GM12878 (cell line): ENCODE data around the gene RALGPS1. TPM values are rescaled to one million over a fixed set of nuclear protein-coding genes. Genes with fewer than 3 reads are reported as not detected.
A peak's percentile ranks its signal among the peaks of the same experiment; 100 is the strongest.

Experiments
- ATAC-seq: fragments of 200-7000 bp; cut with Tn5 transposase; 3 replicates; pipeline ENCODE4 v1.9.1; 2020; ENCODE audit warnings: mild to moderate bottlenecking, moderate library complexity
- BruUV-seq: library from RNA; stranded (reverse); fragments of 400-500 nt; replicated peaks from 2 replicates; lab custom pipeline; 2021; lab: Mats Ljungman, UMichigan
- CTCF ChIA-PET: fragments of 300-600 bp; sonication (Branson Sonifier 250); formaldehyde crosslinking; extraction: SDS; loops from one replicate; lab custom pipeline; 2021; ENCODE audit warnings: inconsistent platforms; lab: Yijun Ruan, JAX
- POLR2A ChIA-PET: fragments of 350-600 bp; formaldehyde crosslinking; extraction: SDS; loops from one replicate; lab custom pipeline; 2021; ENCODE audit warnings: inconsistent platforms; lab: Charles Lee
- RAD21 ChIA-PET: fragments of 300-600 bp; sonication (Branson Sonifier 250); formaldehyde crosslinking; loops from one replicate; lab custom pipeline; 2023; ENCODE audit warnings: antibody characterized with exemption; ENCODE audit not compliant: unreplicated experiment; lab: Charles Lee
- SMC1A ChIA-PET: fragments of 300-600 bp; sonication (Branson Sonifier 250); formaldehyde crosslinking; loops from one replicate; lab custom pipeline; 2023; ENCODE audit not compliant: unreplicated experiment, uncharacterized antibody; lab: Charles Lee
- DNase-seq: peaks from one replicate; pipeline ENCODE4 v3.0.0-alpha.2; 2011; ENCODE audit warnings: low read depth, low spot score
- FAIRE-seq: peaks from 3 replicates; lab custom pipeline; 2011; peaks lifted over from hg19 to GRCh38; lab: Jason Lieb, UNC
- H2AFZ ChIP-seq: 2 replicates; pipeline ENCODE4 v1.6.0; 2011; ENCODE audit warnings: low read depth, low read length, control low read depth; ENCODE audit not compliant: control insufficient read depth
- H3K27ac ChIP-seq: 2 replicates; pipeline ENCODE4 v1.5.1; 2011; ENCODE audit warnings: control low read depth; ENCODE audit not compliant: control insufficient read depth, insufficient read depth
- H3K27me3 ChIP-seq, 2 experiments: replicated peaks in 1 of 2; 2 replicates each; pipeline versions ENCODE4 v1.6.0 to v1.6.1; 2011; ENCODE audit warnings: low read length in 1 of 2; ENCODE audit not compliant: control insufficient read depth in 2 of 2, insufficient read depth in 2 of 2
- H3K36me3 ChIP-seq, 2 experiments: 2 replicates each; pipeline ENCODE4 v1.5.1; 2011; ENCODE audit warnings: low read length in 1 of 2; ENCODE audit not compliant: control insufficient read depth in 2 of 2, insufficient read depth in 2 of 2
- H3K4me1 ChIP-seq: 2 replicates; pipeline ENCODE4 v1.6.1; 2011; ENCODE audit warnings: mild to moderate bottlenecking, low read length, moderate library complexity, mixed read lengths; ENCODE audit not compliant: control insufficient read depth, insufficient read depth
- H3K4me2 ChIP-seq: 2 replicates; pipeline ENCODE4 v1.6.0; 2011; ENCODE audit warnings: control low read depth; ENCODE audit not compliant: control insufficient read depth, insufficient read depth
- H3K4me3 ChIP-seq: fragments of 200-600 bp; sonication (generic); 2 replicates; pipeline ENCODE4 v1.5.1; 2016
- H3K79me2 ChIP-seq: 2 replicates; pipeline ENCODE4 v1.6.0; 2011; ENCODE audit warnings: low read length; ENCODE audit not compliant: control insufficient read depth, insufficient read depth
- H3K9ac ChIP-seq: 2 replicates; pipeline ENCODE4 v1.8.0; 2011; ENCODE audit warnings: low read length, control low read depth, mixed read lengths; ENCODE audit not compliant: control insufficient read depth, insufficient read depth
- H3K9me3 ChIP-seq: replicated peaks from 3 replicates; pipeline ENCODE4 v1.5.1; 2011; ENCODE audit warnings: mild to moderate bottlenecking, low read length; ENCODE audit not compliant: control insufficient read depth, insufficient read depth
- H4K20me1 ChIP-seq: 2 replicates; pipeline ENCODE4 v1.6.0; 2011; ENCODE audit not compliant: control insufficient read depth, insufficient read depth
- ETV6 ChIP-seq, 2 experiments: fragments of 450-650 bp in 1 of 2; IDR thresholded peaks in 1 of 2; conservative IDR thresholded peaks in 1 of 2; 2 replicates each; pipeline ENCODE4 v1.6.1; 2014; ENCODE audit warnings: antibody characterized with exemption in 1 of 2, borderline replicate concordance in 1 of 2, low read depth in 1 of 2, mild to moderate bottlenecking in 1 of 2, moderate library complexity in 1 of 2
- HDGF ChIP-seq: fragments of 450-650 bp; IDR thresholded peaks from 2 replicates; pipeline ENCODE4 v1.6.1; 2016; ENCODE audit warnings: antibody characterized with exemption
- HSF1 ChIP-seq: fragments of 150-350 bp; IDR thresholded peaks from 2 replicates; pipeline ENCODE4 v1.6.1; 2014; ENCODE audit warnings: mild to moderate bottlenecking, low read depth, low read length
- IKZF1 ChIP-seq: fragments of 450-650 bp; conservative IDR thresholded peaks from 2 replicates; pipeline ENCODE4 v1.6.1; 2017; ENCODE audit warnings: antibody characterized with exemption, mild to moderate bottlenecking
- JUND ChIP-seq: IDR thresholded peaks from 2 replicates; pipeline ENCODE4 v1.6.1; 2012; ENCODE audit warnings: low read depth, mild to moderate bottlenecking, low read length, improper control_type of control experiment, moderate library complexity
- SMARCA5 ChIP-seq: fragments of 450-650 bp; IDR thresholded peaks from 2 replicates; pipeline ENCODE4 v1.6.1; 2017; ENCODE audit warnings: mild to moderate bottlenecking
- ZNF274 ChIP-seq: IDR thresholded peaks from one replicate; pipeline ENCODE4 v1.8.0; 2011; ENCODE audit not compliant: insufficient read length, insufficient read depth
- WGBS: methylation state at CpG from one replicate; pipeline ENCODE4 v1.1.6; 2016; ENCODE audit warnings: low lambda C conversion rate; ENCODE audit not compliant: insufficient replicate concordance, insufficient coverage; ENCODE audit errors: missing lambda C conversion rate; 5-methylcytosine and 5-hydroxymethylcytosine counted together
- in situ Hi-C: fragments of 300-500 bp; cut with MboI; formaldehyde crosslinking; loops from 9 replicates; pipeline ENCODE4 v1.14.3; 2018; ENCODE audit warnings: mixed read lengths
- intact Hi-C: fragments of 100-400 bp; cut with micrococcal nuclease; formaldehyde crosslinking; loops from one replicate; pipeline ENCODE4 v1.14.2; 2022; ENCODE audit not compliant: unreplicated experiment
- polyA plus RNA-seq, 11 experiments: library from polyadenylated mRNA; depleted of rRNA in 4 of 11; unstranded in 6 of 11; stranded (reverse) in 5 of 11; fragments of >200 nt; fragmentation: Nextera tagmentation in 4 of 11; fragmentation: Illumina TruSeq in 1 of 11; extraction: Ambion mirVana in 4 of 11; extraction: Trizol in 1 of 11; gene quantifications; 1 replicate in 1 of 11; 2 replicates in 10 of 11; pipeline versions ENCODE4 v1.2.1 to v1.2.3, GENCODE V29; 2011 to 2016; ENCODE audit warnings: inconsistent platforms in 2 of 11, missing spikeins in 2 of 11, low read depth in 1 of 11
- total RNA-seq, 4 experiments: library from RNA; depleted of rRNA in 3 of 4; stranded (reverse); fragments of >200 nt in 3 of 4; fragmentation: Illumina TruSeq in 1 of 4; extraction: Trizol in 1 of 4; gene quantifications; 2 replicates each; pipeline versions ENCODE4 v1.2.1 to v1.2.3, GENCODE V29; 2013 to 2021
- TF ChIP-seq, protein P1 (sequence below), 3 experiments: IDR thresholded peaks in 2 of 3; conservative IDR thresholded peaks in 1 of 3; 2 replicates each; pipeline ENCODE4 v1.5.1; 2011; ENCODE audit warnings: low read depth in 3 of 3, low read length in 3 of 3, mild to moderate bottlenecking in 3 of 3, control low read depth in 2 of 3, moderate library complexity in 2 of 3, inconsistent platforms in 1 of 3, mixed read lengths in 1 of 3; ENCODE audit not compliant: control insufficient read depth in 2 of 3, insufficient read depth in 1 of 3; ENCODE audit errors: extremely low read depth in 1 of 3
- TF ChIP-seq, protein P2 (sequence below): fragments of 450-650 bp; IDR thresholded peaks from 2 replicates; pipeline ENCODE4 v1.6.1; 2017; ENCODE audit warnings: borderline replicate concordance

The RALGPS1 gene
- total and polyA plus RNA-seq, 10 of the 15 experiments (the other 5 are each of a cell fraction or from before 2014, with no cell fraction given): 0.13 to 5.6 (median 2.7) TPM

DNA sequence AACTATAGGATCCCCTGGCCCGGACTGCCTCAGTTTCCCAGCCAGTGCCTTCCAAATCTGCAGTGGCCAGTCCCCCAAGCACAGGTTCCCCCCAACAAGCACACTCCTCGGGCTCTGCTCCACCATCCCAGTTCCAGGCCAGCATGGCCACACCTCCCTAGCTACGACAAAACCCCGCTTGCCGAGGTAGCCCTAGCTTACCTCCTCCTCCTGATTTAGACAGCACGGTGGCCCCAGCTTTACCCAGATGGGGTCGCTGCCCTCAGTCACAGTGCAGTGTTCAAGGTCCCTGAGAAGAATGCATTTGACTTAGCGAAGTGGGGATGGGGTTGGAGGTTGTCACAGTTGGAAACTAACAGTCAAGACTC lies 309.2 kb downstream of the RALGPS1 start:
- no peak for FAIRE-seq
- ChIA-PET RAD21 (interaction anchor here (1.4 to 2.3 kb wide), 3 partner anchors 8 to 194 kb away, joined by 3 to 17 read pairs (median 11); partner anchors contain the start of gene SLC2A8), CTCF (interaction anchor here (1.1 to 2.6 kb wide), 4 partner anchors 9 to 232 kb away, joined by 3 to 17 read pairs (median 7); partner anchors contain the start of gene SLC2A8)

GRCh38 chr9:127224178-127224882 lies 309.7 kb downstream of the RALGPS1 start:
- peaks cover 27% of the 10 kb centered on the region for H3K4me1 ChIP-seq
- RAD21 ChIA-PET: interaction anchor here (0.6 to 2.3 kb wide), 7 partner anchors 9 to 213 kb away, joined by 3 to 17 read pairs (median 3); partner anchors contain the start of gene SLC2A8
- POLR2A ChIA-PET: interaction anchor here (0.6 kb wide), 5 partner anchors 14 to 75 kb away, joined by 4 to 7 read pairs (median 5); no protein-coding TSS in a partner anchor
- peak overlapping the region; percentile 43; the same call in 1 of the 2 replicates for H3K27ac ChIP-seq
- DNase-seq (peak; percentile 56), ATAC-seq (peak; percentile 85), FAIRE-seq (peak; percentile 57)
- H3K9me3 ChIP-seq: no peaks in the 10 kb centered on the region
- peak overlapping the region; percentile 92 for H3K4me2 ChIP-seq
- no peaks in the 10 kb centered on the region for H4K20me1 ChIP-seq
- CTCF ChIA-PET: interaction anchor here (1.1 to 2.6 kb wide), 5 partner anchors 9 to 231 kb away, joined by 3 to 17 read pairs (median 5); partner anchors contain the start of gene SLC2A8
- peaks cover 0 to 2% of the 10 kb centered on the region in 2 experiments; a peak in 2 of 4 replicates for H3K27me3 ChIP-seq
- SMC1A ChIA-PET: interaction anchor here (0.5 to 1.8 kb wide), 6 partner anchors 9 to 175 kb away, joined by 3 to 9 read pairs (median 4); no protein-coding TSS in a partner anchor
- H3K36me3 ChIP-seq: no peaks in the 10 kb centered on the region
- H3K9ac ChIP-seq: peak overlapping the region; percentile 48; the same call in 1 of the 2 replicates
- BruUV-seq: no TSS peak
- under 1% methylated on average over 47 of the region's 56 CpGs for WGBS
- H3K79me2 ChIP-seq: no peaks in the 10 kb centered on the region
- intact Hi-C loops: loop anchor here (2.0 kb wide), 1 partner anchor 172 kb away; the partner anchor contains the start of gene SLC2A8
- H2AFZ ChIP-seq: peak overlapping the region; percentile 93
- peak overlapping the region; percentile 67; the same call in 1 of the 2 replicates for H3K4me3 ChIP-seq
- in situ Hi-C loops: no loop called here
- TF ChIP-seq, protein P1, sequence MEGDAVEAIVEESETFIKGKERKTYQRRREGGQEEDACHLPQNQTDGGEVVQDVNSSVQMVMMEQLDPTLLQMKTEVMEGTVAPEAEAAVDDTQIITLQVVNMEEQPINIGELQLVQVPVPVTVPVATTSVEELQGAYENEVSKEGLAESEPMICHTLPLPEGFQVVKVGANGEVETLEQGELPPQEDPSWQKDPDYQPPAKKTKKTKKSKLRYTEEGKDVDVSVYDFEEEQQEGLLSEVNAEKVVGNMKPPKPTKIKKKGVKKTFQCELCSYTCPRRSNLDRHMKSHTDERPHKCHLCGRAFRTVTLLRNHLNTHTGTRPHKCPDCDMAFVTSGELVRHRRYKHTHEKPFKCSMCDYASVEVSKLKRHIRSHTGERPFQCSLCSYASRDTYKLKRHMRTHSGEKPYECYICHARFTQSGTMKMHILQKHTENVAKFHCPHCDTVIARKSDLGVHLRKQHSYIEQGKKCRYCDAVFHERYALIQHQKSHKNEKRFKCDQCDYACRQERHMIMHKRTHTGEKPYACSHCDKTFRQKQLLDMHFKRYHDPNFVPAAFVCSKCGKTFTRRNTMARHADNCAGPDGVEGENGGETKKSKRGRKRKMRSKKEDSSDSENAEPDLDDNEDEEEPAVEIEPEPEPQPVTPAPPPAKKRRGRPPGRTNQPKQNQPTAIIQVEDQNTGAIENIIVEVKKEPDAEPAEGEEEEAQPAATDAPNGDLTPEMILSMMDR (IDR thresholded peaks at IDR 0.05 in 2 of 3, conservative IDR thresholded peaks at IDR 0.05 in 1 of 3; ENCODE audit: control insufficient read depth in 2 of 3, extremely low read depth in 1 of 3, insufficient read depth in 1 of 3, low read depth in 3 of 3, low read length in 3 of 3): 0 out of 6 replicates have a peak, but pooled peaks of 1 of the 3 experiments have one; percentile 3
- TF ChIP-seq ETV6 (conservative IDR thresholded peaks at IDR 0.05 in 1 of 2, IDR thresholded peaks at IDR 0.05 in 1 of 2; ENCODE audit: borderline replicate concordance in 1 of 2, low read depth in 1 of 2): no peak
- peak; percentile 76 for TF ChIP-seq HDGF
- TF ChIP-seq, protein P2, sequence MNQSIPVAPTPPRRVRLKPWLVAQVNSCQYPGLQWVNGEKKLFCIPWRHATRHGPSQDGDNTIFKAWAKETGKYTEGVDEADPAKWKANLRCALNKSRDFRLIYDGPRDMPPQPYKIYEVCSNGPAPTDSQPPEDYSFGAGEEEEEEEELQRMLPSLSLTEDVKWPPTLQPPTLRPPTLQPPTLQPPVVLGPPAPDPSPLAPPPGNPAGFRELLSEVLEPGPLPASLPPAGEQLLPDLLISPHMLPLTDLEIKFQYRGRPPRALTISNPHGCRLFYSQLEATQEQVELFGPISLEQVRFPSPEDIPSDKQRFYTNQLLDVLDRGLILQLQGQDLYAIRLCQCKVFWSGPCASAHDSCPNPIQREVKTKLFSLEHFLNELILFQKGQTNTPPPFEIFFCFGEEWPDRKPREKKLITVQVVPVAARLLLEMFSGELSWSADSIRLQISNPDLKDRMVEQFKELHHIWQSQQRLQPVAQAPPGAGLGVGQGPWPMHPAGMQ: no peak
- no peak for TF ChIP-seq HSF1
- TF ChIP-seq ZNF274: no peak
- no peak for TF ChIP-seq IKZF1

More for the DNA sequence above, 309.2 kb downstream of the RALGPS1 start:
- DNase-seq (no peak), ATAC-seq (no peak)
- no TSS peak for BruUV-seq
- TF ChIP-seq JUND: no peak
- 0 out of 2 replicates have a peak, but pooled peaks have one; percentile 27 for TF ChIP-seq SMARCA5
- no peaks in the 10 kb centered on the region for H3K9me3 ChIP-seq
- in situ Hi-C loops (no loop called here), intact Hi-C loops (loop anchor here (2.0 kb wide), 1 partner anchor 173 kb away; the partner anchor contains the start of gene SLC2A8)
- H3K79me2 ChIP-seq: no peaks in the 10 kb centered on the region
- ChIA-PET SMC1A (interaction anchor here (0.5 to 1.8 kb wide), 6 partner anchors 9 to 175 kb away, joined by 3 to 9 read pairs (median 4); no protein-coding TSS in a partner anchor), POLR2A (no interaction called here)
- H3K4me2 ChIP-seq: peak overlapping the region; percentile 92
- H3K27me3 ChIP-seq: peaks cover 0 to 2% of the 10 kb centered on the region in 2 experiments; a peak in 2 of 4 replicates
- no peak overlapping the region for H3K27ac ChIP-seq
- H3K4me1 ChIP-seq: peaks cover 27% of the 10 kb centered on the region
- no peaks in the 10 kb centered on the region for H3K36me3 ChIP-seq
- H3K4me3 ChIP-seq: peak overlapping the region; percentile 67; the same call in 1 of the 2 replicates
- peak overlapping the region; percentile 12; the same call in 1 of the 2 replicates for H3K9ac ChIP-seq
- no peaks in the 10 kb centered on the region for H4K20me1 ChIP-seq
- WGBS: 18% methylated on average over 8 of the region's 8 CpGs
- H2AFZ ChIP-seq: peak overlapping the region; percentile 65
